Colon (tissue), 2 donors: Measurements from ENCODE around the gene SLC12A5.
"Not testable (repeated sequence)": the region's sequence is repeated elsewhere in the genome, so short reads cannot be mapped to it uniquely, and the experiment has no call there.

Experiments used
- FAIRE-seq: peaks from 2 replicates; lab custom pipeline; 2012; peaks lifted over from hg19 to GRCh38; lab: Jason Lieb, UNC
- donor health status: control.
- donor health status: control.

SLC12A5 gene

DNA sequence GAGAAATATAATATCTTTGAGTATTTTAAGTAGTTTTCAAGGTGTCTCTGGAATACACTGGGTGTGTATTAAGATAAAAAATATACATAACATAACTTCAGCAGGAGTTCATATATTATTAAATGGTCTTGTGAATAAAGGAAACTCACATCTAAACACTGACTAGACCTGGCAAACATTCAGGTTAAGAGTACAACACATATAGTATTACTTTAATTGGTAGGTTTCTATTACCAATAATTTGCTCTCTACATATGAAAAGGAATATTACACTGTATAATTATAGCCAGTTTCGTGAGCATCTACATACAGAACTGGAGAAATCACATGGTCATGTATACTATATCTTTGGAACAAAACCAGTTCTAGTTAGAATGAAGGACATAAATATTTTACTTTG, 52.1 kb downstream of the SLC12A5 start:
- no peak for FAIRE-seq

DNA sequence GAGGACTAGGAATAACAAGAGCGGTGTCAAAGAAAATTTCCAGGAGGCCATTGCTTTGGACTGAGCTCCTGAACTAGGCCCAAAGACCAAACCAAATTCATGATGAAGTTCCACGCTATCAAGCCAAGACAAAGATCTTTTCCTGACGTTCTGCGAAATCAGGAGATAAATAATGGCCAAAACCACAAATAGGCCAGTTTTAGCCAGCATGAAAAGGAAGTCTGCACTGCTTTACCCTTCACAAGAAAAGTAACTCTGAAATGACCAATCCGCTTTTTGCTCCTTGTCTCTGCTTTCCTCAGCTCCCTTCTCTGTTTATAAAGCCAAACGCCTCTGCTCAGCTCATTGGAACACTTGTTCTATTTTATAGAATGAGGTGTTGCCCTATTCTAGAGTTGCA, 54.1 kb downstream of the SLC12A5 start:
- no peak for FAIRE-seq

DNA sequence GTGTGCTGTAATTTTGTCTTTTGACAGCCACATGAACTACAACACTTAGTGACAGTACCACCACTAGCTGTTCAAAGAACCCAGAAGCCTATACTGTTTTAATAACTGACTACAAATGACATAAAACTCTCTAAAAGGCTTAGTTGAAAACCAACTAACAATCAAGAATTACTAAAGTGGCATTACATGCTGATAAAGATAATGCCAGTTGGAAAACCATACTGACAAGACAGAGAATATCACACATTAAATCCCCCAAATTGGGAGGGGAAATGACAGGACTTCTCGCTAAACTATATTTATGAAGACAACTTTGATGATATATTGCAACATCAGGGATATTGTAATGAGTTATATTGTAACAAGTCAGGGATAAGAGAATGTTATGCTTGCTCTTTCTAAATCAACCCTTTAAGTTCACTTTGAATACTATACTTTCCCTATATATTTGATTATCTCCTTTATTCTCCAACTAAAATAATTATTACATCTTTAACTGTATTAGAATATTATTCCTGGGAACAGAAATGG, 54.6 kb downstream of the SLC12A5 start:
- FAIRE-seq: no peak

DNA sequence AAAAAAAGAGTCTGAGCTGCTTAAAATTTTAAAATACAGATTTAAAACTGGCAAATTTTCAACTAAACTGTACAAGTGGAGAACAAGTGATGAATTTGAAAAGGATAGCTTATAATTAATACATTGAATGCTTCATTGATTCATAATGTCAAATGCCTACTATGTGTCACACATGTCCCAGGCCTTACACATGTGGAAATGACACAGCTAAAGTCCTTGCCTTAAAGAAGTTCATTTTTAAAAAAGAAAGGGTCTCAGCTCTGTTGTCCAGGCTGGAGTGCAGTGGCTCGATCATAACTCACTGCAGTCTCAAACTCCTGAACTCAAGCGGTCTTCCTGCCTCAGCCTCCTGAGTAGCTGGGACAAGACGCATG, 55.8 kb downstream of the SLC12A5 start:
- FAIRE-seq: no peak

DNA sequence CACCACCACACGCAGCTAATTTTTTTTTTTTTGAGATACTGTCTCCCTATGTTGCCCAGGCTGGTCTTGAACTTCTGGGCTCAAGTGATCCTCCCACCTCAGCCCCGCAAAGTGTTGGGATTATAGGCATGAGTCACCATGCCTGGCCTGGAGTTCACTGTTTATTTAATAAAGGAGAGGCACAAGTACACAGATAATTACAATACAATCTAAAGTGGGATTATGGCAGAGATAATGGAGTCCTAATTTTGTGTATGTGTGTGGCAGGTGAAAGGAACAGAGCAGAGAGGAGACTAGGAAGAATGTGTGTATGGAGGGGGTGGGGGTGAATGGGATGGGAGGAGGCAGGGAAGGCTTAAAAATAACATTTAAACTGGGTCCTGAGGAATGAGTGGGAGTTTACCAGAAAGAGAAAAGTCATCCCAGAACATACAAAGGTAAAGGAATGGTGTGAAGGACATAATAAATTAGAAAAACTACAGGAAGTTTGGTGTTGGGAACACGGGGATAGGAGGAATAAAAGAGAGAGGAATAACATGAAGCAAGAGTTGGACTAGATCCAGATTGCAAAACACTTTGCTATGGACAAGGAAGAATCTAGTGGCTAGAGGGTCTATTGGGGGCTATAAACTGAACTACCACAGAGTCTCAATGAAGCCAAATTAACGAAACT, 56.3 kb downstream of the SLC12A5 start:
- FAIRE-seq: no peak

DNA sequence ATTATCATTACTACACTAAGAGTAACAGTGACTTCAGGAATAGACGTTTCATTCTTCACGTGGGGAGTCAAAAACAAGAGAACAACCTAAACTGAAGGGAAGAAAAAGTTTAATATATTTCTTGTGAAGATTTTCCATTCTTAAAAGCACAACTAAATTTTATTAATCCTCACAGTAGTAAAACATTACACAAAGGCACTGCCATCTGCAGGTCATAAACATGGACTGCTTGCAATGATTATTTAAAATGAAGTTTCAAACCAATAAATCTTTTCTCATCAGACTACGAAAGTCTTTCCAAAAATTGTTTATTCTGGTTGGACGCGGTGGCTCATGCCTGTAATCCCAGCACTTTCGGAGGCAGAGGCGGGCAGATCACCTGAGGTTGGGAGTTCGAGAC, 58.1 kb downstream of the SLC12A5 start:
- FAIRE-seq: no peak

DNA sequence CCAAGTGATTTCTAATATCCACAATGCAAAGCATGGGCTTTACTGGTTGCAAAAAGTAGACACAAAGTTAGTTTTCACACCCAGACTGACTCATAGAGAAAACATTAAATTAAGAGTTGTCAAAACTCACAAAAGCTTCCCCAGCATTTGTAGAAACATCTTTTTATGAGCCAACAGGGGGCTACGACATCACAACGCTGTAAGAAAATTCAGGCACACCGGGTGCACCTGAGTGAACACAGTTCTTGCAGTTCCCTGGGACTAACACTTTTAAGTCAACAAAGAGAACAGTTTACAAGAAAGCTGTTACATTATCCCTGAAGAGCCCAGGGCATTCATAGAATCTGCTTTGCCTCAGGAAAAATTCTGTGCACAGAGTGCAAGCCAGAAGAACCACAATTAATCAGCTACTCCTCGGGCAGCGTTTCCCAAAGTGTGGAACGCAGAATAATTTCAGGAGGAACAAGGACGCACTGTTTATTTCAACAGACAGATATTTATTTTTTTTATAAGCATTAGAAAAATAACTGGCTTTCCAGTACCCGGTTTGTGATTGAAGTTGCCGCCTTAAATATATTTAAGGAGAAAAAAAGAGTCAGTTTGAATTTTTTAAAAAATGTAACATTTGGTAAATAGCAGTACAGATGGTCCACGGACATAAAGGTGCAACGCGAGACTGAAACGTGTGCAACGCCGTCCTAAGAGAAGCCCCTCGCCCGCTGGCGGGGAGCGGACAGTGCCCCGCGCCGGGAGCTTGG, 59.6 kb downstream of the SLC12A5 start:
- no peak for FAIRE-seq

DNA sequence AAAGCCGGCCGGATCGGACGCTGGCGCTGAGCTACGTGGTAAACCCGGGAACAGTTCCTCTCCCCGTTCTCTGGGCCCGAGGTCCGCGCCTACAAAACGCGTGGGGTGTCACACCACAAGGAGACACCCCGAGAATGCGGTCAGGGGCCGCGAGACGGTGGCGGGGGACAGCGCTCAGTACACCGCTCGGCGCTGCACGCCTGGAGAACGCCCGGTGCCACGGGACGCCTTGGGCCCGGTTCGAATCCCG, 60.1 kb downstream of the SLC12A5 start:
- FAIRE-seq: no peak

DNA sequence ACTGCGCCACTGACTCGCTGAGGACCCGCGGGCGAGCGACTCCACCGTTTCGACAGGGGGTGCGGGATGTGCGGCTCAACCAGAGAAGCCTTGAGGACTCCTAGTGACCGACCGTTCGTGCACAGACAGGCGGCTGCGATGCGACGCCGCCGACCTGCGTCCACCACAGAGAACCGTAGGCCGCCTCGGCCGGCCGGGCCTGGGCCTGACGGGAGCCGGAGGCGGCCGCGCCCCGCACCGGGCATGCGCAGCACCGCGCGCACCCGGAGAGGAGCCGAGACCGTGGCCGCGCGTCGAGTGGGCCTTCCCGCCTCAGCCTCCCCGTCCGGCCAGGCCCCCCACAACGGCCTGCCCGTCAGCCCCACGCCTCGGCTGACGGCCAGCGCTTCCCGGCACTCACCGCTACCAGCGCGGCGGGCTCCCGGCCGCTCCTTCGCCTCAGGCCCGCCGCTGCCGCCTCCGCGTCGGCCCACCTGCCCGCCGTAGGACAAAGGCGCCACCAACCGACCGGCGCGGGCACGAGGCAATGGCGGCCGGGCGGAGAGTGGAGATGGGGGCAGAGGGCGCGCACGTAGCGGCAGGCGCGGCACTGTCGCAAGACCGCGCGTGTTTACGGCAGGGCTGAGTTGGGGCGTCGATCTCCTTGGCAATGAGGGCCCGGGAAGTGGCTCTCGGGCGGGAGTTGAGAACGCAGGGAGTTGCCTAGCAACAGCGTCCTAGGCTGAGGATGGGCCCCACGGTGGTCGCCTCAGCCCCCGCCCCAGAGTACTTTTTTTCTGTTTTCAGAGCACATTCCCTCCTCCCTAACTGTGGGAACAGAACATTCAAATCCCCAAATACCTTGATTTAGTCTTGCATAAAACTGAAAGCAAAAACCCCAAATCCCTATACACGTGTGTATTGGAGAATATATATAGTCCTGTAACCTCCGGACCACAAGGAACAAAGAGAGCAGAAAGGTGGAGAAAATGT, 60.7 kb downstream of the SLC12A5 start, which contains the start of gene NCOA5:
Gene NCOA5, minus strand, starts transcription at position 546 of the 972 bp plus-strand sequence. CDS start 10,538 bp downstream, outside the sequence.
- no peak for FAIRE-seq

DNA sequence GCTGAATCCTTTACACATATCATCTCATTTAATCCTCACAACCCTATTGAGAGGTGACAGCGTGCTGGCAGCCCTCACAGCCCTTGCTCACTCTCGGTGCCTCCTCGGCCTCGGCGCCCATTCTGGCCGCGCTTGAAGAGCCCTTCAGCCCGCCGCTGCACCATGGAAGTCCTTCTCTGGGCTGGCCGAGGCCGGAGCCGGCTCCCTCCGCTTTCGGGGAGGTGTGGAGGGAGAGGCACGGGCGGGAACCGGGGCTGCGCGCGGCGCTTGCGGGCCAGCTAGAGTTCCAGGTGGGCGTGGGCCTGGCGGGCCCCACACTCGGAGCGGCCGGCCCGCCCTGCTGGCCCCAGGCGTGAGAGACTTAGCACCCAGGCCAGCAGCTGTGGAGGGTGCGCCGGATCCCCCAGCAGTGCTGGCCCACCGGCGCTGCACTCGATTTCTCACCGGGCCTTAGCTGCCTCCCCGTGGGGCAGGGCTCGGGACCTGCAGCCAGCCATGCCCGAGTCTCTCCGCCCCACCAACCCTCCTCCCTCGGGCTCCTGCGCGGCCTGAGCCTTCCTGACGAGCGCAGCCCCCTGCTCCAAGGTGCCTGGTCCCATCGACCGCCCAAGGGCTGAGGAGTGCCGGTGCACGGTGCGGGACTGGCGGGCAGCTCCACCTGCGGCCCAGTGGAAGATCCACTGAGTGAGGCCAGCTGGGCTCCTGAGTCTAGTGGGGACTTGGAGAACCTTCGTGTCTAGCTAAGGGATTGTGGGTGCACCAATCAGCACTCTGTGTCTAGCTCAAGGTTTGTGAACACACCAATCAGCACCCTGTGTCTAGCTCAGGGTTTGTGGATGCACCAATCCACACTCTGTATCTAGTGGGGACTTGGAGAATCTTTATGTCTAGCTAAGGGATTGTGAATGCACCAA, 62.9 kb downstream of the SLC12A5 start:
- FAIRE-seq: not testable (repeated sequence)

DNA sequence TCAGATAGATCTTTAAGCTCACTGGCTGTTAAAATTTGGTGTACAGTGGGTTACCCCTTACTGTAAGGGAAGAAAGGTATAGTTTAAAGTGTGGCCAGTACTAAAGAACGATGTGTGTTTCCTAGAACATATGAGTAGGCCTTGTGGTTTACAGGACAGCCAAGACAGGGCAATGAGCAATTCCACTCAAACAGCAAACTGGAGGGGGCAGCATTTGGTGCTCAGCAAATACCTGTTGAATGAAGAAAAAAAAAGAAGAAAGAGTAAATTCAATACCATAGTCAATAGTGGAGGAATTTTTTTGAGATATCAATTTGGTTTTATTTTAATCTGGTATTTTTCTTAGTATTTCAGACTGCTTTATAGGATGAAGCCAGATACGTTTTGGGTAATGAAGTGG, 64.5 kb downstream of the SLC12A5 start:
- no peak for FAIRE-seq

DNA sequence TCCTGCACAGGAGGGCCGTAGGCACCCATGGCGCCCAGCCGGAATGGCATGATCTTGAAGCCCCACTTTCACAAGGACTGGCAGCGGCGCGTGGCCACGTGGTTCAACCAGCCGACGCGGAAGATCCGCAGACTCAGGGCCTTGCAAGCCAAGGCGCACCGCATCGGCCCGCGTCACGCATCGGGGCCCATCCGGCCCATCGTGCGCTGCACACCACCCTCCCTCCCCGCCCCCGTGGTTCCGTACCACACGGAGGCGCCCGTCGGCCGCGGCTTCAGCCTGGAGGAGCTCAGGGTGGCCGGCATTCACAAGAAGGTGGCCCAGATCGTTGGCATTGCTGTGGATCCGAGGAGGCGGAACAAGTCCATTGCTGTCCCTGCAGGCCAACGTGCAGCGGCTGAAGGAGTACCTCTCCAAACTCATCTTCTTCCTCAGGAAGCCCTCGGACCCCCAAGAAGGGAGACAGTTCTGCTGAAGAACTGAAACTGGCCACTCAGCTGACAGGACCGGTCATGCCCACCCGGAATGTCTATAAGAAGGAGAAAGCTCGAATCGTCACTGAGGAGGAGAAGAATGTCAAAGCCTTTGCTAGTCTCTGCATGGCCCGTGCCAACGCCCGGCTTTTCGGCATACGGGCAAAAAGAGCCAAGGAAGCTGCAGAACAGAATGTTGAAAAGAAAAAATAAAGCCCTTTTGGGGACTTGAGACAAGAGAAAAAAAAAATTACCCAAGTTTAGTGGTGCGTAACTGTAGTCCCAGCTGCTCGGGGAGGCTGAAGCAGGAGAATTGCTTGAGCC, 70.7 kb downstream of the SLC12A5 start:
- FAIRE-seq: no peak

DNA sequence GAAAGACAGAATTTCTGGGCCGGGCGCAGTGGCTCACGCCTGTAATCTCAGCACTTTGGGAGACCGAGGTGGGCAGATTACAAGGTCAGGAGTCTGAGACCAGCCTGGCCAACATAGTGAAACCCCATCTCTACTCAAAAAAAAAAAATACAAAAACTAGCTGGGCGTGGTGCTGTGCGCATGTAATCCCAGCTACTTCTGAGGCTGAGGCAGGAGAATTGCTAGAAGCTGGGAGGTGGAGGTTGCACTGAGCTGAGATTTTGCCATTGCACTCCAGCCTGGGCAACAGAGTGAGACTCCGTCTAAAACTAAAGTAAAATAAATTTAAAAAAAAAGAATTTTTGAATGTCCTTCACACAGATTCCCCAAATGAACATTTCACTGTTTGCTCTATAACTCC, 71.4 kb downstream of the SLC12A5 start:
- not testable (repeated sequence) for FAIRE-seq

DNA sequence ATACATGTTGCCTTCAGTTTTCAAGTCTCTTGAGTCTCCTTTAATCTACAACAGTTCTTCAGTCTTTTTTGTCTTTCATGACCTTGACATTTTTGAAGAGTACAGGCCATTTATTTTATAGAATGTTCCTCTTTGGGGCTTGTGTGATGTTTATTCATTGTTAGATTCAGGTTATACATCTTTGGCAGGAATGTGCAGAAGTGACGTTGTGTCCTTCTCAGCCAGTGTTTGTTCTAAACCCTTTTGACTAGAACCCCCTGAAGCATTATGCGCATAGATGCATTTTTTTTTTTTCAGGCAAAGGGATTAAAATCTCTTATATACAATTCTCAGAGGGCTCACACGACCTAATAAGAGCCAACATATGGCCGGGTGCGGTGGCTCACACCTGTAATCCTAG, 72.0 kb downstream of the SLC12A5 start:
- no peak for FAIRE-seq

DNA sequence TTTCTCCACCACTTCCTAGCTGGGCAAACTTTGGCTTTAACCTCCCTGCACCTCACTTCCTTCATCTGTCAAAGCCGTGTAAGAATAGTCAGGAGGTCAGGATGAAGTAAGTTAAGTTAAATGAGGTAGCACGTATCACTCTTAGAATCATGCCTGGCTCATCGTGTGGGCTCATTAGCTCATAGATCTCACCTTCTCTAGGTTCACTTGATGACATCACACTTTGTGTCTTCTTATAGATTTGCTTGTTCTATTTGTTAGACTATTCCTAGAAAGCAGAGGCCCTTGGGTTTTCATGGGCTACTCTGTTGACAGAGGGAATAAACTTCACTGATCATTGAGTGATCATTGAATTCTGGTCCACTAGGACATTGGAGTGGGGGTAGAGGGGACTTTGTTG, 72.9 kb downstream of the SLC12A5 start:
- no peak for FAIRE-seq

DNA sequence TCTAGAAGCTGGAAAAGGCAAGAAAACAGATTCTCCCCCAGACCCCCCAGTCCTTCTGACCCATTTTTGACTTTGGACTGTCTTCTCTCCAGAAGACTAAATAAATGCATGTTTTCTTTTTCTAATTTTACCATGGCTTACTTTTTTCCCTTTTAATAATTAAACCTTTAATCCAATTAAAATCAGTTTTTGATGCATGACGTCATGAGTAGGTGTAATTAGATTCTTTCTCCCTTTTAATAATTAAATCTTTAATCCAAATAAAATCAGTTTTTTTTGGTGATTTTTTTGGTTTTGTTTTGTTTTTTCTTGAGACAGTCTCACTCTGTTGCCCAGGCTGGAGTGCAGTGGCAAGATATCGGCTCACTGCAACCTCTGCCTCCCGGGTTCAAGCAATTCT, 73.9 kb downstream of the SLC12A5 start:
- FAIRE-seq: no peak

DNA sequence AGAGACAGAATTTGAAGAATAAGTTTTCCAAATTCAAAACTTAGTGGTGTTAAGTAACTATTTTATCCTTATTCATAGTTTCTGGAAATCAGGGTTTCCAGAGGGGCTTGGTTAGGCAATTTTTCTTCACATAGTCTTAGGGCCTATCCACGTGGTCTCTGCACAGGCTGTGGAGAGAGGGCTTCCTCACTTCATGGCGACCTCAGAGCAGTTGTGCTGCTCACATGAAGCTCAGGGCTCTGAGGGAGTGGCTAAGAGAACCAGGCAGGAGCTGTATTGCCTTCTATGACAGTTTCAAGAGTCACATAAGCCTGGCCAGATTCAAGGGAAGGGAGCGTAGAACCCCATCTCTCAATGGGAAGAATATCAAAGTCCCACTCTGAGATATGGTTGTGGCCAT, 75.2 kb downstream of the SLC12A5 start:
- no peak for FAIRE-seq

DNA sequence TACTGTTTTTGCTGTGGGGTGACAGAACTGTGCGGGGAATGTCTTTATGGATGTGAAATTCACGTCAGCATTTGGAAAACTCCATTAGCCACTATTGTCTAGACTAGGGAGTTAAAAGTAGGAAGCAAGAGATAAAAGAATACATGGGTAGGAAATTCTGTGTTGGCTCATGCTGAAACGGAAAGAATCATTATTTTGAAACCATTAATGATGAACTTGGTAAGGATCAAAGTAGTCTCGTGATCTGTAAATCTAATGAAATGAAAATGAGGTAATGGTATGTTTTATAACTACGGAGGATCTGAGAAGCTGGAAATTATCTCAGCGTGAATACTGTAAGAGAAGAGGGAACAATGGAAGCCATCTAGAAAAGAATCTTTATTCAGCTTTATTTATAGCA, 78.0 kb downstream of the SLC12A5 start:
- no peak for FAIRE-seq

DNA sequence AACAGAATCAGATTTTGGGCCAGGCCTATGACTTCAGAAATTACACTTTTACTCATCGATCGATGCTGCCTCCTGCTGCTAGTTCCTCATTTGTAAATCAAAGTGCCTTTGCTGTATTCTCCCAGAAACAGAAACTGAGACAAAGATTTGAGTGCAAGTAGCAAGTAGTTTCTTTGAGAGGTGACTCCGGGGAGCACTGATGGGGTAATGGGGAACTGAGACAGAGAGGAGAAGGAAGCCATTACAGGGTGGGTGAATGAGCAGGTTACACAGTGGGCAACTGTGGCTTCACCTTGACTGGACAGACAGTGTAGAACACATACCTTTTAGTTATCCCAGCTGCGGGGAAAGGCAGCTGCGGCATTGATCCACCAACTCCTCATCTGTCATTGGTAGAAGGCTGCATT, 79.4 kb downstream of the SLC12A5 start:
- FAIRE-seq: no peak

DNA sequence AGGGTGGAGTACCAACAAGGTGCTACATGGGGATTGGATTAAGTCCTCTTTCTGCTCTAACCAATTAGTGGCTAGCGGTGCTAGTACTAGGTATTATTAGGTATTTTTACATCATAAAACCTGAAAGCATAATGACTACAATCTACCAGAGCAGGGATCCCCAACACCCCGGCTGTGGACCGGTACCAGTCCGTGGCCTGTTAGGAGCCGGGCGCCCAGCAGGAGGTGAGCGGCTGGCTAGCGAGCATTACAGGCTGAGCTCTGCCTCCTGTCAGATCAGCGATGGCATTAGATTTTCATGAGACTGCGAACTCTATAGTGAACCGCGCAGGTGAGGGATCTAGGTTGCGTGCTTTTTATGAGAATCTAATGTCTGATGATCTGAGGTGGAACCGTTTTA, 80.0 kb downstream of the SLC12A5 start:
- FAIRE-seq: no peak
